MM.1S (cell line): ENCODE data around the gene PRKCA.
A peak's percentile ranks its signal among the peaks of the same experiment; 100 is the strongest.
"Not testable (repeated sequence)": the region's sequence is repeated elsewhere in the genome, so short reads cannot be mapped to it uniquely, and the experiment has no call there.

ENCODE experiments used
- DNase-seq: peaks from one replicate; pipeline ENCODE4 v3.0.0-alpha.2; 2015
- H2AFZ ChIP-seq: fragments of 300-600 bp; sonication (generic); 2 replicates; pipeline ENCODE4 v1.6.0; 2016; ENCODE audit warnings: antibody characterized with exemption, low read length
- H3F3A ChIP-seq: fragments of 300-600 bp; sonication (generic); 2 replicates; pipeline ENCODE4 v1.6.1; 2016; ENCODE audit warnings: mild to moderate bottlenecking, antibody characterized with exemption, low read length, moderate library complexity, mixed read lengths; ENCODE audit not compliant: insufficient read depth
- H3K27ac ChIP-seq: fragments of 300-600 bp; sonication (generic); 2 replicates; pipeline ENCODE4 v1.5.1; 2016; ENCODE audit warnings: mild to moderate bottlenecking, low read length
- H3K27me3 ChIP-seq: fragments of 300-600 bp; sonication (generic); replicated peaks from 2 replicates; pipeline ENCODE4 v1.6.0; 2016; ENCODE audit warnings: low read length; ENCODE audit not compliant: insufficient read depth
- H3K36me3 ChIP-seq: fragments of 300-600 bp; sonication (generic); replicated peaks from 2 replicates; pipeline ENCODE4 v1.6.1; 2016; ENCODE audit warnings: mild to moderate bottlenecking, low read length, mixed read lengths; ENCODE audit not compliant: insufficient read depth
- H3K4me1 ChIP-seq: fragments of 300-600 bp; sonication (generic); 2 replicates; pipeline ENCODE4 v1.6.1; 2016; ENCODE audit warnings: low read length, mixed read lengths
- H3K4me2 ChIP-seq: fragments of 300-600 bp; sonication (generic); 2 replicates; pipeline ENCODE4 v1.6.0; 2016; ENCODE audit warnings: low read depth, low read length
- H3K4me3 ChIP-seq: fragments of 300-600 bp; sonication (generic); 2 replicates; pipeline ENCODE4 v1.5.1; 2016; ENCODE audit warnings: low read length, mixed read lengths
- H3K79me2 ChIP-seq: fragments of 300-600 bp; sonication (generic); 2 replicates; pipeline ENCODE4 v1.6.1; 2016; ENCODE audit warnings: mixed run types, low read length, mixed read lengths
- H3K9ac ChIP-seq: fragments of 300-600 bp; sonication (generic); 2 replicates; pipeline ENCODE4 v1.6.1; 2016; ENCODE audit warnings: low read length, mixed read lengths
- H3K9me2 ChIP-seq: fragments of 300-600 bp; sonication (generic); replicated peaks from 2 replicates; pipeline ENCODE4 v1.6.1; 2016; ENCODE audit warnings: mild to moderate bottlenecking, low read length, mixed read lengths; ENCODE audit not compliant: insufficient read depth
- H3K9me3 ChIP-seq: fragments of 300-600 bp; sonication (generic); replicated peaks from 2 replicates; pipeline ENCODE4 v1.6.1; 2016; ENCODE audit warnings: mild to moderate bottlenecking, low read length, mixed read lengths; ENCODE audit not compliant: insufficient read depth
- H4K20me1 ChIP-seq: fragments of 300-600 bp; sonication (generic); 2 replicates; pipeline ENCODE4 v1.6.1; 2016; ENCODE audit warnings: mild to moderate bottlenecking, low read length, moderate library complexity, mixed read lengths; ENCODE audit not compliant: insufficient read depth
- CTCF ChIP-seq: fragments of 300-600 bp; sonication (generic); IDR thresholded peaks from 2 replicates; pipeline ENCODE4 v1.5.1; 2016; ENCODE audit warnings: antibody characterized with exemption, low read length, mixed read lengths
- EZH2 ChIP-seq: fragments of 300-600 bp; sonication (generic); optimal IDR thresholded peaks from 2 replicates; pipeline ENCODE3; 2017; ENCODE audit warnings: low read depth, mild to moderate bottlenecking, antibody characterized with exemption, low read length, mixed read lengths
- EZH2phosphoT487 ChIP-seq: fragments of 300-600 bp; sonication (generic); IDR thresholded peaks from 2 replicates; pipeline ENCODE4 v1.6.1; 2018; ENCODE audit warnings: antibody characterized with exemption, low read length

Gene PRKCA

GRCh38 chr17:66400041-66400688 is 97.8 kb downstream of the PRKCA start:
- peak; percentile 84 for DNase-seq
- Histone ChIP-seq H3K4me3 (peak overlapping the region; percentile 54), H3K9ac (peak overlapping the region; percentile 35), H3K27ac (peak overlapping the region; percentile 93), H2AFZ (peak overlapping the region; percentile 4; the same call in 1 of the 2 replicates), H3F3A (peaks cover 23% of the 10 kb centered on the region), H3K4me2 (peak overlapping the region; percentile 58), H3K4me1 (peaks cover 44% of the 10 kb centered on the region), H3K79me2 (peaks cover 53% of the 10 kb centered on the region)
- not testable (repeated sequence) for H3K9me3 ChIP-seq, H3K36me3 ChIP-seq, H3K9me2 ChIP-seq, H3K27me3 ChIP-seq, H4K20me1 ChIP-seq
- TF ChIP-seq CTCF, result peak; percentile 12

GRCh38 chr17:66400698-66401097 is 98.3 kb downstream of the PRKCA start:
- H3K79me2 ChIP-seq, result peaks cover 53% of the 10 kb centered on the region

GRCh38 chr17:66401364-66401763 is 99.0 kb downstream of the PRKCA start:
- TF ChIP-seq EZH2, result no peak
- TF ChIP-seq CTCF, result no peak
- TF ChIP-seq EZH2phosphoT487, result no peak
- H2AFZ ChIP-seq, result no peak overlapping the region
- H3K4me1 ChIP-seq, result peaks cover 44% of the 10 kb centered on the region
- H3K9me2 ChIP-seq, result no peaks in the 10 kb centered on the region
- H3K36me3 ChIP-seq, result no peaks in the 10 kb centered on the region
- H3K27me3 ChIP-seq, result no peaks in the 10 kb centered on the region
- peaks cover 23% of the 10 kb centered on the region for H3F3A ChIP-seq
- peaks cover 59% of the 10 kb centered on the region for H3K79me2 ChIP-seq
- H3K9ac ChIP-seq, result no peak overlapping the region
- H3K9me3 ChIP-seq, result no peaks in the 10 kb centered on the region
- H4K20me1 ChIP-seq, result no peaks in the 10 kb centered on the region
- no peak for DNase-seq
- H3K4me3 ChIP-seq, result no peak overlapping the region
- peak overlapping the region; percentile 93; the same call in 1 of the 2 replicates for H3K27ac ChIP-seq
- H3K4me2 ChIP-seq, result peak overlapping the region; percentile 58

More at GRCh38 chr17:66400698-66401097, 98.3 kb downstream of the PRKCA start:
- H3K27ac ChIP-seq, result peak overlapping the region; percentile 93
- TF ChIP-seq EZH2phosphoT487 (no peak), CTCF (no peak), EZH2 (no peak)
- H3K9me3 ChIP-seq, result no peaks in the 10 kb centered on the region
- H3K9me2 ChIP-seq, result no peaks in the 10 kb centered on the region
- peak overlapping the region; percentile 54 for H3K4me3 ChIP-seq
- H3K9ac ChIP-seq, result peak overlapping the region; percentile 35
- no peaks in the 10 kb centered on the region for H4K20me1 ChIP-seq
- DNase-seq, result peak; percentile 18
- peaks cover 23% of the 10 kb centered on the region for H3F3A ChIP-seq
- H3K27me3 ChIP-seq, result no peaks in the 10 kb centered on the region
- peak overlapping the region; percentile 58 for H3K4me2 ChIP-seq
- no peaks in the 10 kb centered on the region for H3K36me3 ChIP-seq
- peaks cover 44% of the 10 kb centered on the region for H3K4me1 ChIP-seq
- 0 out of 2 replicates have a peak overlapping the region, but pooled peaks have one; percentile 4 for H2AFZ ChIP-seq
